Prostate gland (tissue), 2 donors: ENCODE measurements around the gene ATG7. TPM values are rescaled to one million over a fixed set of nuclear protein-coding genes. Genes with fewer than 3 reads are reported as not detected.

Experiments used
- DNase-seq: peaks from one replicate; pipeline ENCODE4 v3.0.0-alpha.2; 2019; ENCODE audit warnings: low spot score
- H3K27ac ChIP-seq, 2 donors: fragments of 200-600 bp; sonication (generic); 2 replicates each; pipeline ENCODE4 v1.5.1; 2017 to 2019
- H3K27me3 ChIP-seq: fragments of 200-600 bp; sonication (generic); replicated peaks from 2 replicates; pipeline ENCODE4 v1.5.1; 2019; ENCODE audit not compliant: insufficient read depth
- H3K36me3 ChIP-seq, 2 donors: fragments of 200-600 bp; sonication (generic); 1 replicate in 1 of 2; 2 replicates in 1 of 2; pipeline versions ENCODE4 v1.5.1 to v1.8.1; 2017 to 2019
- H3K4me1 ChIP-seq: fragments of 200-600 bp; sonication (generic); replicated peaks from 2 replicates; pipeline ENCODE4 v1.5.1; 2019
- H3K4me3 ChIP-seq, 2 donors: fragments of 200-600 bp; sonication (generic); 2 replicates each; pipeline ENCODE4 v1.5.1; 2017 to 2019
- H3K9me3 ChIP-seq: fragments of 200-600 bp; sonication (generic); 2 replicates; pipeline ENCODE4 v1.5.1; 2017
- CTCF ChIP-seq, 4 experiments: fragments of 200-600 bp in 2 of 4; fragments of 450-650 bp in 2 of 4; sonication (generic) in 2 of 4; IDR thresholded peaks; 1 replicate in 3 of 4; 2 replicates in 1 of 4; pipeline ENCODE4 v1.5.1; 2016 to 2019; ENCODE audit warnings: antibody characterized with exemption in 4 of 4, mild to moderate bottlenecking in 2 of 4, moderate library complexity in 2 of 4
- POLR2A ChIP-seq: fragments of 450-650 bp; IDR thresholded peaks from one replicate; pipeline ENCODE4 v1.6.1; 2016; ENCODE audit warnings: antibody characterized with exemption, mild to moderate bottlenecking
- POLR2AphosphoS5 ChIP-seq: sonication (generic); formaldehyde crosslinking; IDR thresholded peaks from one replicate; pipeline ENCODE4 v1.6.1; 2017; ENCODE audit warnings: antibody characterized with exemption
- WGBS: methylation state at CpG from one replicate; pipeline ENCODE4 v1.1.5; 2018; 5-methylcytosine and 5-hydroxymethylcytosine counted together
- intact Hi-C: fragments of 100-400 bp; cut with DNase I; formaldehyde crosslinking; loops from one replicate; pipeline ENCODE4 v1.14.2; 2022
- total RNA-seq, 2 donors: library from RNA; depleted of rRNA; stranded (reverse); fragments of >200 nt; gene quantifications; one replicate each; pipeline ENCODE4 v1.1.0, GENCODE V29; 2016

ATG7 gene
- total RNA-seq, 2 donors from 2014 or later: 25.2 to 66.5 TPM

DNA sequence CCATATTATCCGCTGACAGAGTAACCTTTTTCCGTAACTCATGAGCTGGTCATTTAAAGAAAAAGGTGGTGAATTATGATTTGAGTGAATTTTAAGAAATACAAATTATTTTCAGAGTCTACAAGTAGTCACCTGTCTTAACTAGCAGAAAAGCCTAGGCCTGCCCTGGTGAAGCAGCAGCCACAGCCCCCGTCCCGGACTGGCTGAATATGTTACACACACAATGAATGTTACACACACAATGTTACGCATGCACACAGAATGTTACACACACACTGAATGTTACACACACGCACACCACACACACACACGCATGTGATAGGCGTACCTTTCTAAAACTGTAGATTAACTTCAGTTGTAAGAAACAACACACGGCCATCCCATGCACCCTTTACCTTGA lies 293.7 kb downstream of the ATG7 start:
- intact Hi-C loops: no loop called here
- H3K4me1 ChIP-seq: no peaks in the 10 kb centered on the region

GRCh38 chr3:11566478-11566877 lies 294.3 kb downstream of the ATG7 start:
- Histone ChIP-seq H3K27ac (no peak overlapping the region), H3K36me3 (no peaks in the 10 kb centered on the region), H3K4me1 (no peaks in the 10 kb centered on the region), H3K27me3 (no peaks in the 10 kb centered on the region), H3K9me3 (no peaks in the 10 kb centered on the region), H3K4me3 (no peak overlapping the region)
- no peak for DNase-seq
- TF ChIP-seq POLR2A (no peak), POLR2AphosphoS5 (no peak), CTCF (IDR thresholded peaks at IDR 0.05) (no peak)
- intact Hi-C loops: no loop called here
- WGBS: 86% methylated on average over 20 of the region's 20 CpGs

More for the DNA sequence above, 293.7 kb downstream of the ATG7 start:
- H3K9me3 ChIP-seq: no peaks in the 10 kb centered on the region
- no peaks in the 10 kb centered on the region for H3K36me3 ChIP-seq
- 88% methylated on average over 9 of the region's 9 CpGs for WGBS
- H3K27me3 ChIP-seq: no peaks in the 10 kb centered on the region
- no peak overlapping the region for H3K27ac ChIP-seq
- H3K4me3 ChIP-seq: no peak overlapping the region
- no peak for TF ChIP-seq CTCF (IDR thresholded peaks at IDR 0.05)
- no peak for TF ChIP-seq POLR2A
- no peak for TF ChIP-seq POLR2AphosphoS5
- no peak for DNase-seq

DNA sequence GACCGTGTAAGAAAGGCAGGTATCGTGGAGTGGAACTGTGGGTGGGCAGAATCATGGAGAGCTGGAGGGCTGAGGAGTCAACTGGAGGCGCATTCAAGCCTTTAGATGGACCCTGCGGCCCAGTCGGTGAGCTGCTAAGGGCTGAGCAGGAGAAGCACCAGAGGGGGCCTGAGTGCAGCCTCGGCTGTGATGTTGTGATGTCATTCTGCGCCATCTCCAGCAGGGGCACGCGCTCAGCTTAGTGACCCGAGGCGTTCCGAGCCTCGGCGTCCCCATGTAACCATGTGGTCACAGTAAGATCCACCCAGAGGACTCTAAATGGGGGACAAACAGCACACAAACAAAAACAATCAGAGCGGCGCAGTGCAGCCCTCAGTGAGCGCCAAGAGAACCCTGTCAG lies 294.7 kb downstream of the ATG7 start:
- Histone ChIP-seq H3K27me3 (no peaks in the 10 kb centered on the region), H3K36me3 (no peaks in the 10 kb centered on the region), H3K27ac (no peak overlapping the region), H3K4me3 (no peak overlapping the region), H3K4me1 (no peaks in the 10 kb centered on the region), H3K9me3 (no peaks in the 10 kb centered on the region)
- intact Hi-C loops: no loop called here
- no peak for TF ChIP-seq POLR2AphosphoS5
- WGBS: 88% methylated on average over 14 of the region's 17 CpGs
- DNase-seq: no peak

DNA sequence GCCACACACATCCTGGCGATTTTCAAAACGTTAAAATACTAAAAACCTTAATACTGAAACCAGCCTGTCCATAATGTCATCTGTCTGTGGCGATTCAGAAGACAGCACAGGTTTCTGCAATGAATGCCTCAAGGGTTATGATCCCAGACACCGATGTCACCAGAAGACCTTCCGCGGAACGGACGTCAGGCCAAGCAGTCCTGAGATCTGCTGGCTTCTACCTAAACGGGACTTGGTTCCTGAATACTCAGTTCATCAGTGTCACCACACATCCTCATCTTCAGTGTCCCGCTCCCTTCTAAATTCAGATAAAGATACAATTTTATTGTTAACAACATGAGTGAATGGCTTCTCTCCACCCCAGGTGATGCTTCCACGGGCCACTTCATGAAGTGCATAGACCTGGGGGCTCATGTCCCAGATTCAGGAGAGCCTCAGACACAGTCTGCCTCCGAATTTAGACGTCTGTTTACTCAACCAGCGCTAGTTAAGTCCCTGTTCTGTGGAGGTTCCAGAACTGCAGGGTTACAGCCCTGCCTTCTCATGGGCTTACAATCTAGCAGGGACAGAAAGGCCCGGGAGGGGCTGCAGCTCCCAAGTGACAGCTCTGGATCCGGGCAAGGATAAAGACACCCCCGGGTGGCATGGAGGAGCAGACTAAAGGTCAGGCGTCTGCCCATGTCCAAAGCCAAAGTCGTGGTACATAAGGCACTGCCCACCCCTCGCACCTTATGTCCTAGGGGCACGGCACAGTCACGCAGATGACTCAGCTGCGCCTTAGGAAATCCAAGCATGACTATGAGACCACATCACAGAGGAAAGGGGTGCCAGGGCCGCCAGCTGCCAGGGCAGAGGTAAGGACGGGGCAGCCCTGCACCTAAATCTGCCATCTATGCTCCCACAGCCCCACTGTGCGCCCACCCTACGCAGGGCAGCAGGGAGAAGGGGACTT lies 295.6 kb downstream of the ATG7 start:
- 75% methylated on average over 27 of the region's 27 CpGs for WGBS
- no peaks in the 10 kb centered on the region for H3K36me3 ChIP-seq
- no peaks in the 10 kb centered on the region for H3K4me1 ChIP-seq
- H3K4me3 ChIP-seq: no peak overlapping the region
- DNase-seq: no peak
- H3K27ac ChIP-seq: no peak overlapping the region
- H3K9me3 ChIP-seq: no peaks in the 10 kb centered on the region
- TF ChIP-seq POLR2A (no peak), POLR2AphosphoS5 (no peak), CTCF (IDR thresholded peaks at IDR 0.05) (no peak)
- intact Hi-C loops: no loop called here
- no peaks in the 10 kb centered on the region for H3K27me3 ChIP-seq

DNA sequence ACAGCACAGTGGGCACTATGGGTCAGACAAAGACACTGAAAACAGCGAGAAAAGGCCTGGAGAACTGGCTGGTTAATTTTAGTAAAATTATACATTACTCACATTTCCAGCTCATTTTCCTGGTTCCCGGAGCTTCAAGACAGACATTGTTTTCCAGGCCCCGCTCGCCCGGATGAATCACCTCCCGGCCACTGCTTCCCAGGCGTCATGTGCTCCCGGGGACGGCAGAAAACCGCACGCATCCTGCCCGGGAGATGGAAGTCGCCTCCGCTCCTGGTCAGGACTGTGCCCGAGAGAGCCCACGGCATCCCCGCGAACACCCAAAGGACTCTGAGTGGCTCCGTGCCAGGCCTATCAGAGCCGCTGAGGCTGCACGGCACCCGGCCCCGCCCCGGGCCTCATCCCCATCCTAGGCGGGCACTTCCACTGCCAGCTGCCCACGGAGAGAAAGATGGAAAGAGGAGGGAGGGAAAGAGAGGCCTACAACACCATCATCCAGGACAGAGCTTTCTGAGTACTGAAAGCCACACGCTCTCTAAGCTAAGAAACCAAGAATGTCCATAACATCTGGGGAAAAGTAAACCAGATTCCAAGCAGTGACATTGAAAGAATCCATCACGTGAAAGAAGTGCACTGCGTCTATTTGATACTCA lies 296.4 kb downstream of the ATG7 start:
- DNase-seq: no peak
- Histone ChIP-seq H3K4me1 (no peaks in the 10 kb centered on the region), H3K27ac (peak overlapping the region in 1 of 2 donors; percentile 19), H3K9me3 (no peaks in the 10 kb centered on the region), H3K27me3 (no peaks in the 10 kb centered on the region), H3K4me3 (no peak overlapping the region), H3K36me3 (no peaks in the 10 kb centered on the region)
- no peak for TF ChIP-seq POLR2AphosphoS5
- TF ChIP-seq CTCF (IDR thresholded peaks at IDR 0.05): no peak
- 60% methylated on average over 24 of the region's 29 CpGs for WGBS
- intact Hi-C loops: no loop called here
